ENCODE measurements around the gene DCDC1.

The DCDC1 gene

DNA sequence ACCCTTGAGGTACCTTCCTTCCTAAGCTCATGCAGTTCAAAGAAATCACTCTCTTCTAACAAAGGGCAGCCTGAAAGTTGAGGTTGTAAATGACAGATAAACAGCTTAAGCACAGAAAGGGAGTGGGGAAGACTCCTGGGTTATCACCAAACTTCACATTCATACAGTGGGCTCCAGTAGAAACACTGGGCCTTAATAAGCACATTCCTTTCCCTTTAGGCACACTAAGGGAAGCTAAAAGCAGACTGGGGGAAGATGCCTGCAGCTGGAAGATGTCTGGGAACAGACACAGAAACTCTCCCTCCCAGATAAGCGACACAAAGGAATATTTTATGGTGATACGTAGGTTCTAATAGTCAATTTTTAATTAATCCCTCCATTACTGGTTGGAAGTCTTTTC lies 433.0 kb downstream of the DCDC1 start:
- no peak for TF ChIP-seq GATA1 (IDR thresholded peaks at IDR 0.05; ENCODE audit: low read depth, low read length)
- TF ChIP-seq POLR2A (IDR thresholded peaks at IDR 0.05; ENCODE audit: low read length), result no peak
- no peak for DNase-seq

DNA sequence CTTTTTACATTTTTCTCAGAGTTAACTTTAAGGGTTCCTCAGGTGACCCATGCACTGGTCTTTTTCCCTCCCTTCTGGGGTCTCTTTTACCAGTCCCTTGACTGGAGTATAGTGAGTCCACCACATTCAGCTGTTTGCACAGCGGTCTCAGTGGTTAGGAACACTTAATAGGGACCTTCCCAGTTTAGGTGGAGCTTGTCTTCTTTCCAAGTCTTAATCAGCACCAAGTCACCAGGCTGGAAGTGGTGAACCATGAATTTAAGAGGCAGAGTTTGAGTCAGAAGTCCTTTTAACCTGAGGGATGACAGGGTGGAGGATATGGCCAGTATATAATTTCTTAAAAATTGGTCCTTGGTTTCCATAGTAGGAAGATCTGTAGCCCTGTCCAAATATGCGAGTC lies 433.7 kb downstream of the DCDC1 start:
- TF ChIP-seq GATA1 (IDR thresholded peaks at IDR 0.05; ENCODE audit: low read depth, low read length) (no peak), POLR2A (IDR thresholded peaks at IDR 0.05; ENCODE audit: low read length) (no peak)
- DNase-seq, result no peak

DNA sequence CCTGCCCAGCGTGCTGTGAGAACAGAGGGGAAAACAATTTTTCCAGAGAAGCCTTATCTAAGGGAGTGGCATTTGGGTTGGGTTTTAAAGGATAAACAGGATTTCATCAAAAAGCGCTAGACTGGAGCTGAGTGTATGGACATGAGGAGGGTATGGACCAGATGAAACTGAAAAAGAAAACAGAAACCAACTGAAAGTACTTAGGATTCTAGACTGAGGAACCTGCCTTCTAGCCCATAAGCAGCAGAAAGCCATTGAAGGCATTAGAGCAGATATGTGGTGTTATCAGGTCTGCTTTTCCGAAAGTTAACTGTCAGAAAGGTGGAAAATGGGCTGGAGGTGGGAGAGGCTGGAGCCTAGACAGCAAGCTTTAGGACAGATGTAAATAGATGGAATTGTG lies 443.4 kb downstream of the DCDC1 start:
- TF ChIP-seq GATA1 (IDR thresholded peaks at IDR 0.05; ENCODE audit: low read depth, low read length) (no peak), POLR2A (IDR thresholded peaks at IDR 0.05; ENCODE audit: low read length) (no peak)
- DNase-seq, result no peak

DNA sequence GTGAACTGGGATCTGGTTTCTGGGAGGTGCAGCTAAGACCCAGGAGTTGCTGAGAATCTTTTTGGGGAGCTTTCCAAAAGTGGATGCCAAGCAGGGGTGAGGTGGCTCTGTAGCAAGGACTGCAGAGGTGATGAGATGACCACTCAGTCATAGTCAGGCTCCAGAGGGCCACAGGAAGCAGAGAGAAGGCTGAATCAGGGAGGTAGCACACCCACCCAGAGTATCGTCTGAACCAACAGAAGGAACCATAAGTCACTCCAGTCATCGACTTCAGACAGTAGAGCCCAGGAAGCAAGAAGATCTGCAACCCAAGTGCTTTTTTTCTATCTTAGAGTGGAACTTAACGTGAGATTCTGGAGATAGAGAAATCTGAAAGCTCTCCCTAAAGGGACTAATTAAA lies 447.7 kb downstream of the DCDC1 start:
- no peak for TF ChIP-seq POLR2A (IDR thresholded peaks at IDR 0.05; ENCODE audit: low read length)
- TF ChIP-seq GATA1 (IDR thresholded peaks at IDR 0.05; ENCODE audit: low read depth, low read length), result no peak
- DNase-seq, result no peak

DNA sequence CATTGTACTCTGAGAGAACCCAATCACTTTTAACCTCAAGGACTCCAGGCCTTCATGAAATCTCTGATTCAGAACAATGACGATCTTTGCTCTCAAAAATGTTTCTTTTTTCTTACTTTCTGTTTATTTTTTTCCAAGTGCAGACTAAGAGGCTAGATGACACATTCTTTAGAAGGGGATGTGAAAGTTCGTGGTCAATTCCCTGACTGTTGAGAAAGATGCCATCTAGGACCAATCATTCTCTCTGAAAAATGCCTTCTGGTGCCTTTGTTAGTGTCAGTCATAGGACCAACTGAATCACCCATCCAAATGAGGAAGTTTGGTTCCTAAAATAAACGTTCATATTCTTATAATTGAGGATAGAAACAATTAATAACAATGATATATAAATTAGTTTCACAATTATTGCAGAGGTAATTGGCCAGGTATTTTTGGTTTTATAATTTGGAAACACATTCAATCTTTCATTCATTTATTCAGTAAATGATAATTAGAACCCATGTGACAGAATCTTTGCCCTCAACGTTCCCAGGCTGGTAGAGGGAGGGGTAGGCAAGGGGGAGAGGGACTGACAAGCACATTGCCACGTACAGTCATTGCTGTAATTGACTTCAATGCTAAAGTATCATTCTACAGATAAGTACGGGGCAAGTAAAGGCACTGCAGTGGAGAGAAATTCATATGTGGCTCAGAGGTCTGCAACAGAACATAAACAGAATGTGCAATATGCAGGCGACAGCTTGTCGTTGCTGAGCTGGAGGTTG lies 450.0 kb downstream of the DCDC1 start:
- no peak for TF ChIP-seq GATA1 (IDR thresholded peaks at IDR 0.05; ENCODE audit: low read depth, low read length)
- no peak for TF ChIP-seq POLR2A (IDR thresholded peaks at IDR 0.05; ENCODE audit: low read length)
- DNase-seq, result no peak

DNA sequence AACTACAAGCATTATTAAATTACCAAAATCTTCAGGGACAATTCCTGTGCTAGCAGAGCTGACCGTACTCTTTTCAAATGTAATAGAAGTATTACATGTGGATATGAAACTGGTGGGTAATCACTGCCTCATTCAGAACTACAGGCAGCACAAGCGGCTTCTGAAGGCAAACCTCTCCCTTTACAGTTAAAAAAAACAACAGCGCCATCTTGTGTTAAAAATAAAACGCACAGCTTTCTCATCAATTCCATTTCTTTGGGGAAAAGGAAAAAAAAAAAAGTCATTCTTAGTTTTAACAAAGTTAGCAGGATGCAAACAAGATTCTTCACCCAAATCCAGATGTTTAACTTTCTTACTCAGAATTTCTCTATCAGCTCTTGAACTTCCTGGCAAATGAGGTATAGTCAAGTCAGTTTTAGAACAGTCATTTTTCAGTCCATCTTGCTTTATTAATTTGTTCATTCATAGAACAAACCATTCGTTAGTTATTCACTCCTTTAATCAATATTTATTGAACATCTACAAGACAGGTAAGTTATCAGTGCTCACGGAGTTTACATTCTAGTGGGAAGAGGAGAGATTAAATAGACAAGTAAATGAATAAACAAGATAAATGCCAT lies 451.6 kb downstream of the DCDC1 start:
- peak; percentile 19 to 57 for DNase-seq
- TF ChIP-seq GATA1 (IDR thresholded peaks at IDR 0.05; ENCODE audit: low read depth, low read length) (no peak), POLR2A (IDR thresholded peaks at IDR 0.05; ENCODE audit: low read length) (no peak)

DNA sequence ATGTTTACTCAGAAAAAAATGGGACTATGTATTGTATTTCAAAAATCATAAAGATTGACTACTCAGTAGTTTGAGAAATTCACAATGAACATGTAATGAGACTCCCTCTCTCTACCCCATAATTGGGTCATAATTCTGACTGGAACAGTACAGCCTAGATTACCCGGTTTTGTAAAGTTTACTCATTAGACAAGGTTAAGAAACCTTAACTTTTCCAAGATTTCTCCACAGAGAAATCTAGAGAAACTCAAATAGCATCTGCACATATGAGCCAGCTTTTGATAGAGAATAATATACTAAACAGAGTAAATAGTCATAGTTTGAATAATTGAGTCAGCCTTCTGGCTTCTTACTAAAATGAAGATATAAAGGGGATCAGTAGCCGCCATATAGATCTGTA lies 452.3 kb downstream of the DCDC1 start:
- no peak for TF ChIP-seq GATA1 (IDR thresholded peaks at IDR 0.05; ENCODE audit: low read depth, low read length)
- no peak for TF ChIP-seq POLR2A (IDR thresholded peaks at IDR 0.05; ENCODE audit: low read length)
- no peak for DNase-seq

DNA sequence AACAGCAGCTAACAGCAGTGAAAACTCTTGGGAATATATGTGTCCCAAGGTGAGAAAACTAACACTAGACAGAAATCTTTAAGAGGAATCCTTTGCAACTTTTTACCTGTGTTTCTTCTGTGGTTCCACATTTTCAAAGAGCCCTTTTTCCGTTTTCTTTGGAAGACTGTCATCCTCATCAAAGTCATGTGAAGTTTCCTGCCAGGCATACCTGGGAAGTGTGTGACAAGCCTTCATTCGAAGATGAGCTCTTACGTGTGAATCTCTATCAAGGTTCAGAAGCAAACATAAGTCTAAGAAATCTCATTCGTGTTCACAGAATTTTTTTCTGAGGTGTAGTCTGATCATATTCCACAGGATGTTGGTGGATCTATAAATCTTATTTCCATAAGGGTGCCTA lies 452.8 kb downstream of the DCDC1 start:
- no peak for TF ChIP-seq GATA1 (IDR thresholded peaks at IDR 0.05; ENCODE audit: low read depth, low read length)
- TF ChIP-seq POLR2A (IDR thresholded peaks at IDR 0.05; ENCODE audit: low read length), result no peak
- no peak for DNase-seq

DNA sequence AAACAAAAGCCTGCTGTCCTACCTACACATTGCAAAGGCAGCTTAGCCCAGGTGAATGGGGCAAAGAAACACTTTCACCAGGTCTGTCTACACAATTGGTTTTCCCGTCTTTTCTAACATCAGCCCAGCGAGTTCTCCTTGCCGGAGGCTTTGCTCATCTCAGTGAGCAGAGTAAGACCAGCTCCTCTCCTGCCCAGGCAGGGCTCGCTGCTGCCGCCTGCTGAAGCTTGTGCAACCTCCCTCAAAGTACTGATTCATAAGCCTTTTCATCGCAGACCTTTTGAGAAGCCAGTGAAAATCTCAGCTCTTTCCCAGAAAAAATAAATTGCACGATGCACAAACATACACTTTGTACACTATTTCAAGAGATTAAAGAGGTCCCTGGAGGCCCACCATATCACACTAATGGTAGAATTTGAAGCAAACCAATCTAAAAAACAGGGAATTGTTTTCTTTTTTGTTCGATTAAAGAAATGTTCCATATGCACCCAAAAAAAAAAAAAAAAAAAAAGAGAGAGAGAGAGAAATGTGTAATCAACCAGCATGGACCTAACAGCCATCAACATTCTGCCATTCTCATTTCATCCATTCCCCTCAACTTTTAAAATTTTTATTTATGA lies 455.3 kb downstream of the DCDC1 start:
- DNase-seq, result peak; percentile 1 to 4
- no peak for TF ChIP-seq POLR2A (IDR thresholded peaks at IDR 0.05; ENCODE audit: low read length)
- no peak for TF ChIP-seq GATA1 (IDR thresholded peaks at IDR 0.05; ENCODE audit: low read depth, low read length)

DNA sequence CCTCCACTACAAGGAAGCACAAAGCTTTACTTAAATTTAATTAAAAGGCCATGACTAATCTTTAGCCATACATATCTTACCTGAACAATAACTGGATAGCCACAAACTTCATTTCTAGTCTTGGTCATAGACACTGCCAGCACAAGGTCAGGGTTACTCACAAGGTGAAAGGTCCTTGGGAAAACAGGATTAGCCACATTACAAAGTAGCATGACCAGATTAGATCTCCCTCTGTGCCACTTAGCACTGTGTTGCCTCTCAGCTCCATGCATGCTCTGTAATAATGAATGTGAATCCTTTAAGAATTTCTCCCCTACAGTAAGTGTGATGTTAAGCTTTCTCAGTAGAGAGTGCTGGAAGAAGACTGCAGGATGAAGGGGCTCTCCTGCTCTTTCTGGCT lies 458.3 kb downstream of the DCDC1 start:
- no peak for DNase-seq
- TF ChIP-seq POLR2A (IDR thresholded peaks at IDR 0.05; ENCODE audit: low read length) (no peak), GATA1 (IDR thresholded peaks at IDR 0.05; ENCODE audit: low read depth, low read length) (no peak)

DNA sequence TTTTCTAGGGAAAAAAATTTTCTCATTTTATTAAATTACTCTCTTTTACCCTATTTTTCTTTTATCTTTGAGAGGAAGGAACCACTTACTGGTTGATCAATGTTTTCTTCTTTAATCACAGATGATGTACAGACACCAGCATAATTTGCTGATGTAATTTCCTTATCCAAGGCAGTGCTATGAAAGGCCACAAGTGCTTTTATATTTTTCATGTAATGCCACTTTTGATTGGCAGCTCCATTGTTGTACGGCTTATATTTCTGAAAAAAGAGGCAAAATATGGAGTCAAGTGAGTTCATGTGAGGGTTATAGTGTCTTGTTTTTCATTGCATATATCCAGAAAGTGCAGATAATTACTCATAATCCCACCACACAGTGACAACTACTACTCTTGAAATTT lies 460.7 kb downstream of the DCDC1 start:
- no peak for TF ChIP-seq POLR2A (IDR thresholded peaks at IDR 0.05; ENCODE audit: low read length)
- no peak for TF ChIP-seq GATA1 (IDR thresholded peaks at IDR 0.05; ENCODE audit: low read depth, low read length)
- no peak for DNase-seq

DNA sequence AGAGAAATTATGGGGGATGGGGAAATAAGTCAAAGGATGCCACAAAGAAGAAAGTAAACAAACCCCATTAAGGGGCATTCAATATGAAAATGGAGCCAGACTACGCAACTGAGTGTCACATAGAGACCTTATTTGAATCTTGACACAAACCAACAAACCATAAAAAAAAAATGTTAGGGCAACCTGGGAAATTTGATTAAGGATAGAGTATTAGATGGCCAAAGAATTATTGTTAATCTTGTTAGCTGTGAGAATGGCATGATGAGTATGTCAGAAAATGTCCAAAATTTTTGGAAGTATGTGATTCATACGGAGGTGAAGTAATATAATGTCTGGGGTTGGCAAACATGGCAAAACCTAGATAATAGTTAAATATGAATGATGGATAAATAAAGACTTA lies 461.3 kb downstream of the DCDC1 start:
- TF ChIP-seq POLR2A (IDR thresholded peaks at IDR 0.05; ENCODE audit: low read length), result no peak
- TF ChIP-seq GATA1 (IDR thresholded peaks at IDR 0.05; ENCODE audit: low read depth, low read length), result no peak
- DNase-seq, result no peak

DNA sequence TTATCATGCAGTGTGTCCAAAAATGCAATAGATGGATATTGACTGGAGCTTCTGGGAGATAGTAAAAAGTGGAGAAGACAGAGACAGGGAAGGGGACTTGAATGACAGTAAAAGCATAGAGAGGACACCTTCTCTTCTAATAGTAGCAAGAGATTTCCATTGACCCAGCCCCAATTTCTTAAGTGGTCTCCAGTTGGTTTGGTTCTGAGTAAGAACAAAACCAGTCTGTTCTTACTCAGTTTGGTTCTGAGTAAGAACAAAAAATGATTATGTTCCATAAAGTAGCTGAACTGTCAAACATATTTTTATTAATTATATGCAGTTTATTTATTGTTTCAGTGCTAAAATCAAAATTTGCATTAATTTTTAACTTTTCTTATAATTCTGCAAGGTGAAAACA lies 466.6 kb downstream of the DCDC1 start:
- no peak for TF ChIP-seq GATA1 (IDR thresholded peaks at IDR 0.05; ENCODE audit: low read depth, low read length)
- TF ChIP-seq POLR2A (IDR thresholded peaks at IDR 0.05; ENCODE audit: low read length), result no peak
- DNase-seq, result no peak

DNA sequence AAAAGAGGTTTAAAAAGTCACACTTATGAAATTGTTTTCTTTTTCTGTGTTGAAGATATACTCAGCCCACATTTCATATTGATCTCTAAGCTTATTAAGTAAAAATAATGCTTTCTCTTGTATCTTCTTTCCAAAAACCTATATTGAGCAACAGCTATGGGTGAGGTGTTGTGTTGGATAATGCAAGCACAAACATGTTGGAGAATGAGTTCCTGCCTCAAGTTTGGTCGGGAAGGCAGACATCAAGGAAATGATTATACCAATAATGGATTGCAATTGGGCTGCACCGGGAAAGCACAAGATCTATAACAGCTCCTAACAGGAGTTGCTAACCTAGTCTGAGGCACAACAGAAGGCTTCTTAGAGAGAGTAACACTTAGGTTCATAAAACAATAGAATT lies 474.5 kb downstream of the DCDC1 start:
- no peak for TF ChIP-seq POLR2A (IDR thresholded peaks at IDR 0.05; ENCODE audit: low read length)
- TF ChIP-seq GATA1 (IDR thresholded peaks at IDR 0.05; ENCODE audit: low read depth, low read length), result no peak
- DNase-seq, result no peak

DNA sequence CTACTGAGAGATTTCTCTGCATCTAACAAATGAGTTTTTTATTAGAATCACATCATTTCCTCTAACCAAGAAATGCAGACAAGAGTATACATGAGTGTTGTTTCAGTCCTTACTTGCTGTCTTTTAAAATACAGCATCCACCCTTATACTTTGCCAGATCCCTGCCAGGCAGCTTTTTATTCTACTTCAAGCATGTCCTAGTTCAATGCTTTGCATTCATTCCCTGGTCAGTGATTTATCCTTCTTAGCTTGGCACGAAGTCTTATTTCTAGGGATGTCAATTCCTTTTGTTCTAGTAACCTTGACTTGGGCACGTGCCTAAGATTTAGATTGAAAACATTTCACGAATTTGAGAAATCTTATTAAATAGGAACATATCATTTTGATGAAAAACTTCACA lies 476.2 kb downstream of the DCDC1 start:
- DNase-seq, result no peak
- TF ChIP-seq GATA1 (IDR thresholded peaks at IDR 0.05; ENCODE audit: low read depth, low read length), result no peak
- TF ChIP-seq POLR2A (IDR thresholded peaks at IDR 0.05; ENCODE audit: low read length), result no peak
